Ectodermal cell (in vitro differentiated cells): ENCODE results near the gene IL1F10. TPM values are rescaled to one million over a fixed set of nuclear protein-coding genes. Genes with fewer than 3 reads are reported as not detected.

Experiments used
- H3K27ac ChIP-seq: 2 replicates; pipeline ENCODE4 v1.7.0; 2013; ENCODE audit warnings: mild to moderate bottlenecking, low read depth, low read length; ENCODE audit not compliant: insufficient read depth, poor library complexity, severe bottlenecking
- H3K27me3 ChIP-seq: 2 replicates; pipeline ENCODE4 v1.7.0; 2013; ENCODE audit warnings: mild to moderate bottlenecking, low read length; ENCODE audit not compliant: insufficient read depth, control insufficient read depth, poor library complexity, severe bottlenecking
- H3K36me3 ChIP-seq: one replicate; pipeline ENCODE4 v1.7.0; 2013; ENCODE audit warnings: low read length; ENCODE audit not compliant: control insufficient read depth, insufficient read depth
- H3K4me1 ChIP-seq: one replicate; pipeline ENCODE4 v1.7.0; 2013; ENCODE audit warnings: low read length; ENCODE audit not compliant: control insufficient read depth, insufficient read depth
- H3K4me3 ChIP-seq: 2 replicates; pipeline ENCODE4 v1.7.0; 2013; ENCODE audit warnings: low read depth, low read length, control low read depth; ENCODE audit not compliant: insufficient read depth
- H3K9me3 ChIP-seq: 2 replicates; pipeline ENCODE4 v1.7.0; 2013; ENCODE audit warnings: mild to moderate bottlenecking, low read length, moderate library complexity; ENCODE audit not compliant: control insufficient read depth
- WGBS, 2 experiments: methylation state at CpG; one replicate each; pipeline ENCODE4 v1.1.7; 2013; ENCODE audit warnings: missing lambda C conversion rate in 2 of 2; 5-methylcytosine and 5-hydroxymethylcytosine counted together
- polyA plus RNA-seq, 4 experiments: library from polyadenylated mRNA; stranded (reverse); fragments of 50-300 nt; gene quantifications; one replicate each; pipeline ENCODE4 v1.2.3, GENCODE V29; 2013

Gene IL1F10
- not detected for polyA plus RNA-seq (2013, experiment 1 of 4)
- not detected for polyA plus RNA-seq (2013, experiment 2 of 4)
- polyA plus RNA-seq (2013, experiment 3 of 4) = not detected
- polyA plus RNA-seq (2013, experiment 4 of 4) = not detected

GRCh38 chr2:113067681-113068080, at the start of gene IL1F10:
Gene IL1F10, plus strand, starts transcription at chr2:113067970. Its CDS starts 4,769 bp downstream, at chr2:113072739.
- Histone ChIP-seq H3K9me3 (no peaks in the 10 kb centered on the region), H3K27ac (no peak within 1 kb of the TSS), H3K27me3 (no peaks in the 10 kb centered on the region), H3K4me3 (no peak within 1 kb of the TSS), H3K4me1 (no peaks in the 10 kb centered on the region), H3K36me3 (no peaks in the 10 kb centered on the region)
- 91 to 93% methylated on average over 3 of the region's 3 CpGs for WGBS, 2 experiments

GRCh38 chr2:113018509-113018908, 49.3 kb upstream of the IL1F10 start:
- H3K36me3 ChIP-seq = no peaks in the 10 kb centered on the region
- H3K9me3 ChIP-seq = no peaks in the 10 kb centered on the region
- WGBS, 2 experiments = 77 to 78% methylated on average over 3 of the region's 3 CpGs
- H3K4me1 ChIP-seq = no peaks in the 10 kb centered on the region
- H3K27me3 ChIP-seq = no peaks in the 10 kb centered on the region
- no peak overlapping the region for H3K27ac ChIP-seq
- no peak overlapping the region for H3K4me3 ChIP-seq

- 71% methylated on average over 4 of the region's 4 CpGs for WGBS, 2 experiments
- Histone ChIP-seq H3K36me3 (no peaks in the 10 kb centered on the region), H3K4me3 (no peak overlapping the region), H3K4me1 (no peaks in the 10 kb centered on the region), H3K27me3 (no peaks in the 10 kb centered on the region), H3K27ac (no peak overlapping the region), H3K9me3 (no peaks in the 10 kb centered on the region)
These were observed 46.5 kb upstream of the IL1F10 start for GRCh38 chr2:113021312-113021711.

- 92 to 95% methylated on average over 2 of the region's 2 CpGs for WGBS, 2 experiments
- H3K4me3 ChIP-seq = no peak overlapping the region
- H3K36me3 ChIP-seq = no peaks in the 10 kb centered on the region
- H3K9me3 ChIP-seq = no peaks in the 10 kb centered on the region
- H3K27ac ChIP-seq = no peak overlapping the region
- no peaks in the 10 kb centered on the region for H3K4me1 ChIP-seq
- H3K27me3 ChIP-seq = no peaks in the 10 kb centered on the region
These were observed 43.0 kb upstream of the IL1F10 start for GRCh38 chr2:113024764-113025163.

GRCh38 chr2:113025737-113026136, 42.0 kb upstream of the IL1F10 start:
- no peak overlapping the region for H3K27ac ChIP-seq
- 61 to 62% methylated on average over 2 of the region's 2 CpGs for WGBS, 2 experiments
- H3K27me3 ChIP-seq = no peaks in the 10 kb centered on the region
- H3K4me3 ChIP-seq = no peak overlapping the region
- no peaks in the 10 kb centered on the region for H3K4me1 ChIP-seq
- H3K36me3 ChIP-seq = no peaks in the 10 kb centered on the region
- no peaks in the 10 kb centered on the region for H3K9me3 ChIP-seq

GRCh38 chr2:113027691-113028090, 40.1 kb upstream of the IL1F10 start:
- no peaks in the 10 kb centered on the region for H3K4me1 ChIP-seq
- no peaks in the 10 kb centered on the region for H3K9me3 ChIP-seq
- H3K4me3 ChIP-seq = no peak overlapping the region
- no peaks in the 10 kb centered on the region for H3K27me3 ChIP-seq
- no peak overlapping the region for H3K27ac ChIP-seq
- no peaks in the 10 kb centered on the region for H3K36me3 ChIP-seq
- WGBS, 2 experiments = 91% methylated on average over 2 of the region's 2 CpGs

GRCh38 chr2:113028112-113028511, 39.7 kb upstream of the IL1F10 start:
- WGBS, 2 experiments = 9 to 13% methylated on average over 1 of the region's 1 CpG
- H3K27ac ChIP-seq = no peak overlapping the region
- no peaks in the 10 kb centered on the region for H3K27me3 ChIP-seq

GRCh38 chr2:113032737-113033136, 35.0 kb upstream of the IL1F10 start:
- H3K27ac ChIP-seq = no peak overlapping the region
- 90 to 91% methylated on average over 1 of the region's 1 CpG for WGBS, 2 experiments
- no peak overlapping the region for H3K4me3 ChIP-seq
- no peaks in the 10 kb centered on the region for H3K9me3 ChIP-seq
- H3K27me3 ChIP-seq = no peaks in the 10 kb centered on the region
- no peaks in the 10 kb centered on the region for H3K4me1 ChIP-seq
- H3K36me3 ChIP-seq = no peaks in the 10 kb centered on the region

More at GRCh38 chr2:113028112-113028511, 39.7 kb upstream of the IL1F10 start:
- no peaks in the 10 kb centered on the region for H3K36me3 ChIP-seq
- H3K9me3 ChIP-seq = no peaks in the 10 kb centered on the region
- no peak overlapping the region for H3K4me3 ChIP-seq
- no peaks in the 10 kb centered on the region for H3K4me1 ChIP-seq

GRCh38 chr2:113034016-113034415, 33.8 kb upstream of the IL1F10 start:
- H3K4me3 ChIP-seq = no peak overlapping the region
- 80 to 85% methylated on average over 3 of the region's 3 CpGs for WGBS, 2 experiments
- H3K9me3 ChIP-seq = no peaks in the 10 kb centered on the region
- no peaks in the 10 kb centered on the region for H3K27me3 ChIP-seq
- no peaks in the 10 kb centered on the region for H3K4me1 ChIP-seq
- no peaks in the 10 kb centered on the region for H3K36me3 ChIP-seq
- H3K27ac ChIP-seq = no peak overlapping the region

GRCh38 chr2:113036763-113037162, 31.0 kb upstream of the IL1F10 start:
- Histone ChIP-seq H3K9me3 (no peaks in the 10 kb centered on the region), H3K36me3 (no peaks in the 10 kb centered on the region), H3K27me3 (no peaks in the 10 kb centered on the region), H3K27ac (no peak overlapping the region), H3K4me1 (no peaks in the 10 kb centered on the region), H3K4me3 (no peak overlapping the region)
- 94% methylated on average over 9 of the region's 9 CpGs for WGBS, 2 experiments

GRCh38 chr2:113038291-113038690, 29.5 kb upstream of the IL1F10 start:
- no peaks in the 10 kb centered on the region for H3K9me3 ChIP-seq
- no peak overlapping the region for H3K27ac ChIP-seq
- H3K36me3 ChIP-seq = no peaks in the 10 kb centered on the region
- WGBS, 2 experiments = 89 to 97% methylated on average over 3 of the region's 3 CpGs
- no peak overlapping the region for H3K4me3 ChIP-seq
- no peaks in the 10 kb centered on the region for H3K27me3 ChIP-seq
- no peaks in the 10 kb centered on the region for H3K4me1 ChIP-seq
